Measurements from ENCODE around the gene CCDC12. TPM values are rescaled to one million over a fixed set of nuclear protein-coding genes. Genes with fewer than 3 reads are reported as not detected.

Gene CCDC12
- total RNA-seq, 1 donor from 2014 or later: 60.3 TPM

GRCh38 chr3:46897829-46898320 is 78.7 kb downstream of the CCDC12 start:
- TF ChIP-seq, protein P1, sequence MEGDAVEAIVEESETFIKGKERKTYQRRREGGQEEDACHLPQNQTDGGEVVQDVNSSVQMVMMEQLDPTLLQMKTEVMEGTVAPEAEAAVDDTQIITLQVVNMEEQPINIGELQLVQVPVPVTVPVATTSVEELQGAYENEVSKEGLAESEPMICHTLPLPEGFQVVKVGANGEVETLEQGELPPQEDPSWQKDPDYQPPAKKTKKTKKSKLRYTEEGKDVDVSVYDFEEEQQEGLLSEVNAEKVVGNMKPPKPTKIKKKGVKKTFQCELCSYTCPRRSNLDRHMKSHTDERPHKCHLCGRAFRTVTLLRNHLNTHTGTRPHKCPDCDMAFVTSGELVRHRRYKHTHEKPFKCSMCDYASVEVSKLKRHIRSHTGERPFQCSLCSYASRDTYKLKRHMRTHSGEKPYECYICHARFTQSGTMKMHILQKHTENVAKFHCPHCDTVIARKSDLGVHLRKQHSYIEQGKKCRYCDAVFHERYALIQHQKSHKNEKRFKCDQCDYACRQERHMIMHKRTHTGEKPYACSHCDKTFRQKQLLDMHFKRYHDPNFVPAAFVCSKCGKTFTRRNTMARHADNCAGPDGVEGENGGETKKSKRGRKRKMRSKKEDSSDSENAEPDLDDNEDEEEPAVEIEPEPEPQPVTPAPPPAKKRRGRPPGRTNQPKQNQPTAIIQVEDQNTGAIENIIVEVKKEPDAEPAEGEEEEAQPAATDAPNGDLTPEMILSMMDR (conservative IDR thresholded peaks at IDR 0.05; ENCODE audit: low read depth, low read length): peak; percentile 13
- no peak for DNase-seq (ENCODE audit: low read depth)
- no peak overlapping the region for H3K4me3 ChIP-seq (ENCODE audit: low read depth, low read length)

DNA sequence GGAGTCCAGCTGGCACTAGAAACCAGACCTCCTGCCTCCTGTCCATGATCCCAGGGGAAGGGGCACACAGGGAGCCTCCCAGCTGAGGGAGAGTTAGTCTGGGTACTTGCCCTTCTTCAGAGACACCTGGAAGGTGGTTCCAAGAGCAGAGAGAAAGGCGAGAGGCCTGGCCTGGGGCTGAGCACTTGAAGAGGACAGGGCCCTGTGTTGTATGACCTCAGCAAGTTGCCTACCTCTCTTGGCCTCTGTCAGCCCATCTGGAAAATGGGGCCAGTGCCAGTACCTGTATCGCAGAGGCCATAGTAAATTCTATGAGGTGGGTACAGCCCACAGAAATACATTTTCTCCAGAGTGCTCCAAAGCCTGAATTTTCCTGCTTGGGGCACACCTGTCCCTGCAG is 79.5 kb downstream of the CCDC12 start:
- TF ChIP-seq, protein P1 (conservative IDR thresholded peaks at IDR 0.05; ENCODE audit: low read depth, low read length): no peak
- H3K4me3 ChIP-seq (ENCODE audit: low read depth, low read length): no peak overlapping the region
- DNase-seq (ENCODE audit: low read depth): no peak

DNA sequence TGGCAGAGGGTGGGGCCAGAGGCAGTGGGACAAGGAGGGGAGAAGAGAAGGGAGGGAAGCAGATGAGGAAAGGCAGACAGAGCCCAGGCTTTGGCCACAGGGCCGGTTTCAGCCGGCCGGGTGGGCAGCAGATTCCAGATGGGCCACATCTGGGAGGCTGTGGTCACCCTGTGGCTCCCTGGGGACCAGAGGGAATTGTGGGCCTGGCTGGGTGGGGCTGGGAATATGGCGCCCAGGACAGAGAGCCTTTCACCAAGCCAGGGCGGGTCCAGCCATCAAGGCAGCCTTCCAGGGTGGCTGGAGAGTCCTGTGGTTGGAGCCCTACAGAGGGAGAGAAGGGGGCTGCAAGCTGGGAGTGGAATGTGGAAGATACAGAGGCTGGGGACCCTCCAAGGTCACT is 80.2 kb downstream of the CCDC12 start:
- H3K4me3 ChIP-seq (ENCODE audit: low read depth, low read length): no peak overlapping the region
- DNase-seq (ENCODE audit: low read depth): no peak
- TF ChIP-seq, protein P1 (conservative IDR thresholded peaks at IDR 0.05; ENCODE audit: low read depth, low read length): no peak

GRCh38 chr3:46895761-46896160 is 80.8 kb downstream of the CCDC12 start:
- no peak overlapping the region for H3K4me3 ChIP-seq (ENCODE audit: low read depth, low read length)
- DNase-seq (ENCODE audit: low read depth): no peak
- TF ChIP-seq, protein P1 (conservative IDR thresholded peaks at IDR 0.05; ENCODE audit: low read depth, low read length): no peak

DNA sequence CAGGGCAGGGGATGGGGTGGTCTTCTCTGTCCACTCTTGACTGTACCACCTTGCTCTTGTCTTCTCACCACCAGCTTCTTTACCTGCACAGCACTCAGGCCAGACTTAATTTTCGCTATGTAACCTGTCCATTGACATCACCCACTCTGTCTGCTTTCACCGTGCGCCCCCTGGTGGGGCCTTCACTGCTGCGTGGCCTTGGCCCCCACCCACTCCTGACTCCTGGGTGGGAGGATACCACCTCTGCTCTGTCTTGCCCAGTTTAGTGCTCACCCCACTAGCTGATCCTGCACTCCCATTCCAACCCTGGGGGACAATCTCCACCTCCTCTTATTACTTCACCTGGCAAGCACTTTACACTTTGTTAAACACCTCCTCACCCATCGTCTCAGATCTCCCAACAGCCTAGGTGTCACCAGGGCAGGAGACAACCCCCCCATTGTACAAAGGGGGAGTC is 81.3 kb downstream of the CCDC12 start:
- TF ChIP-seq, protein P1 (conservative IDR thresholded peaks at IDR 0.05; ENCODE audit: low read depth, low read length): peak; percentile 96
- no peak for DNase-seq (ENCODE audit: low read depth)
- H3K4me3 ChIP-seq (ENCODE audit: low read depth, low read length): no peak overlapping the region

DNA sequence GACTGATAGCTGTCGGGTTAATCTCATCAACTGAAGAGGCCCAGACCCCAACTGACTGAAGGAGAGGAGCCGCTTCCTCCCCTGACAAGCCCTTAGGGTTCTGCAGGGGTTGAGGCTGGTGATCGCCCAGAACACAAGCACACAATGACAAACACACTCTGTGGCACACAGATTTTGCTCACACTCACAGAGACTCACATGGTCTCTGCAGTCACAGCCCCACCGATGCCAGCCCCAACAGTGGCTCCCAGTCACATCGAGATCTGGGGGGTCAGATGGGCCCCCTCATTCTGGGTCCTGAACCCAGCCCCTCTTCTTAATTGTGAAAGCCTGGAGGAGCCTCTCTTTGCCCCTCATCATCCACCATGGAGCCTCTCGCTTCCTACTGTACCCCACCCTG is 82.3 kb downstream of the CCDC12 start:
- DNase-seq (ENCODE audit: low read depth): no peak
- H3K4me3 ChIP-seq (ENCODE audit: low read depth, low read length): no peak overlapping the region
- TF ChIP-seq, protein P1 (conservative IDR thresholded peaks at IDR 0.05; ENCODE audit: low read depth, low read length): no peak

DNA sequence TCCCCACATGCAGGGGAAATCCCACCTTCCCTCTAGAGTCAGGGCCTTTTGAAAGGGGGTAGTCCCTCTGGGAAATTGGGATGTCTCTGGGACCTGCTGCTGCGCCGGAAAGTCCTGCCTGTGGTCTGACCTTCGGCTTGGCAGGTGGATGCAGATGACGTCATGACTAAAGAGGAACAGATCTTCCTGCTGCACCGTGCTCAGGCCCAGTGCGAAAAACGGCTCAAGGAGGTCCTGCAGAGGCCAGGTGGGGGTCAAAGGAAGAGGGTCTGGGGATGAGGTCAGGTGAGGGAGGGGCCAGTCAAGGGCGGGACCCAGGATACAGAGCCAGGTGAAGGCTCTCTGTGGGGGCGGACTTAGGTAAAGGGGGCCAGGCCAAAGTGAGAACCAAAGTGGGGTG is 82.8 kb downstream of the CCDC12 start:
- H3K4me3 ChIP-seq (ENCODE audit: low read depth, low read length): no peak overlapping the region
- TF ChIP-seq, protein P1 (conservative IDR thresholded peaks at IDR 0.05; ENCODE audit: low read depth, low read length): no peak
- DNase-seq (ENCODE audit: low read depth): no peak
